HG03139 (cell line): ENCODE data around the gene COL28A1.
"Not testable (repeated sequence)": the region's sequence is repeated elsewhere in the genome, so short reads cannot be mapped to it uniquely, and the experiment has no call there.

ENCODE experiments used
- ATAC-seq: cut with Tn5 transposase; IDR thresholded peaks from one replicate; pipeline ENCODE4 v1.9.1; 2021; ENCODE audit not compliant: unreplicated experiment

The COL28A1 gene

DNA sequence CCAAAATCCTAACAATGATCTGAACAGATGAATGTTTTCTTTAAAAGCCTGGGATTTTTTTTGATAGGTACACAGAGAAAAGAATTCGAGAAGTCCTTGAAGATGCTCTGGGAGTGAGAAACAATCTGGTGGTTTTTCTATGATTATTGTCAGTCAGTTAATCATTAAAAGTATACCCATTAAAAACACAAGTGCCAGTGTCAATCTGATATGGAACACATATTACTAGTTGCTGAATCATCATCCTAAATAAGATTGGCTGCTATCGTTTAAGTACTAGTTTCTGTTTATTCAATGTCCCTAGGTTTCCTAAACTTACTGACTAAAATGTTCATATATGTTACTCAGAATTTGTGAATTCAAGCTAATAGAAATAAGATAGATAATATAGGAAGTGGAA lies 16.1 kb downstream of the COL28A1 start:
- ATAC-seq = no peak

DNA sequence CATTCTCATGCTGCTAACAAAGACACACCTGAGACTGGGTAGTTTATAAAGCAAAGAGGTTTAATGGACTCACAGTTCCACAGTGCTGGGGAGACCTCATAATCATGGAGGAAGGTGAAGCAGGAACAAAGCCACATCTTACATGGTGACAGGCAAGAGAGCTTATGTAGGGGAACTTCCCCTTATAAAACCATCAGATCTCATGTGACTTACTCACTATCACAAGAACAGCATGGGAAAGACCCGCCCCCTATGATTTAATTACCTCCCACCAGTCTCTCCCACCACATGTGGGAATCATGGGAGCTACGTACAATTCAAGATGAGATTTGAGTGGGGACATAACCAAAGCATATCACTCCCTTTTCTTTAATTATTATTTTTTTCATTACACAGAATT lies 16.6 kb downstream of the COL28A1 start:
- no peak for ATAC-seq

DNA sequence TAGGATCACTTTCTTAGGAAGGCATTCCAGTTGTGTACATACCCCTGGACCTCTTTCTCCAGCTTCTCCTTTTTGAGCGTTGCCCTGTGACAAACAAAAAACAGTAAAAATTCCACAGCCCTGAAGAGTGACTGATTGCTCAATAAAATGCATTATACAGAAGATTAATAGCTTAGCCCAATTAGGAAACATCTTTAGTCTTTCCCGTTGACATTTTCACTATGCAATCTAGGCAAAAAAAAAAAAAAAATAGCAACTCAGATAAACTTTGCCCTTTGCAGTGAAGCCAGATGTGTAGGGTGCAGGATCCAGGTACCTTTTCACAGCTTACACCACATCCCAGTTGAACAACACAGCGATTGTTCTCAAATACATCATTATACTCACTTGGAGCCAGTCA lies 17.9 kb downstream of the COL28A1 start:
- ATAC-seq = no peak

DNA sequence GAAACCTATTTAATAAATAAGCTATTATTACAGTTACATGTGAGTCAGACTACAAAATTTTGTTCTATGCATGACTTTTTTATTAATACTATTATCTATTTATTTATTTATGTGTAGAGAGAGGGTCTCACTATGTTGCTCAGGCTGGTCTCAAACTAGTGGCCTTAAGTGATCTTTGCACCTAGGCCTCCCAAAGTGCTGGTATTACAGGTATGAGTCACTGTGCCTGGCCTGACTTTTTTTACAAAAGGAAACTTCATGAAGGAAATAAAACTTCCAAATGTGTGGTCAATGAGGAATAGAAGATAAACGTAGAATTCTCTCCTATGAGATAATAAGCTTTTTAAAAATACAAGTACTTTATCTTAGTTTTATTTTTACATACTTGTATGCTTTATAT lies 19.0 kb downstream of the COL28A1 start:
- ATAC-seq = no peak

DNA sequence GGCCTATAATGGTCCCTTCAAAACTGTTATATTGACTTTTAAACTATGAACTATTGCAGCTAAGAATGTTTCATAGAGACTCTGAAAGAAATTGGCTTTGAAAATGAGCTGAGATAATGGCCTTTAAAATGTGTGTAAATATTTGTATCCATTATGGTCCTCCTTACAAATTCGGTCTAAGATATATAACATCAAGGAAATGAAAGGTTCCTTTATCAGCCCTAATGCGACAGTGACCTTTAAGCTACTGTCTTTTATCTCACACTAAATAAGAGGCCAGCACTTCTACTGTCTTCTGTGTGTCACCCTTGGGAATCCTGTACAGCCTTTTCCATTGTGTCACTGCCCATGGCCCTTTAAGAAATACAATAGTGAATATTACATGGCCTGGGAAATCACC lies 19.5 kb downstream of the COL28A1 start:
- no peak for ATAC-seq

DNA sequence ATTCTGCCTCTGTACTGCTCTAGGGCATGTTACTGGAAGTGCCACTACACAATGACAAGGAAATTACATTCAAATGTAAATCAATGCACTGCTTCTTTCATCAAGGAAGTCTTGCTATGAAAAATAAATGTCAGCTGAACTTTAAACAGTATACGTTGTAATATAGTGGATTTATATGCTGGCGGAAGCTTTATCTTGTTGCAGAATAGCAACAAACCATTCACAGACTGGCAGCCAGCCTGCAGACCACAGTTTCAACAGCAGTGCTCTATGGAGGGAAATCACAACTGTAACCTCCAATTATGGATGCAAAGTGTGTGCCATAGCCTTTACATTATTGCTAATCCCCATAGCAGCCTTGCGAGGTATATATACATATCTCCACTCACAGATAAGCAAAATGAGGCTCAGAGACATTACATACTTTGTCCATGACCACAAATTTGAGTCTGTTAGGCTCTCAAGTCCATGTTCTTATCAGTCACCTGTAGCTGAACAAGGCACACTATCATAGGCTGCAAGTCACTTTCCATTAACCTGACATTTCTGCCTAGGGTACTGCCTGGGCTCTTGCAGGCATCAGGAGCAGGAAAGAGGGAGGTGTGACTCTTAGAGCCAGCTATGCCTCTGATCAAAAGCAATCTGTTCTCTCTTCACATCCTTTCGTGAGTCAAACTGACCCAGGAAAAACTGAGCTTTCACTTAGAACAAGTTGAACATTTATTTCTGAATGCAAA lies 22.6 kb downstream of the COL28A1 start:
- no peak for ATAC-seq

DNA sequence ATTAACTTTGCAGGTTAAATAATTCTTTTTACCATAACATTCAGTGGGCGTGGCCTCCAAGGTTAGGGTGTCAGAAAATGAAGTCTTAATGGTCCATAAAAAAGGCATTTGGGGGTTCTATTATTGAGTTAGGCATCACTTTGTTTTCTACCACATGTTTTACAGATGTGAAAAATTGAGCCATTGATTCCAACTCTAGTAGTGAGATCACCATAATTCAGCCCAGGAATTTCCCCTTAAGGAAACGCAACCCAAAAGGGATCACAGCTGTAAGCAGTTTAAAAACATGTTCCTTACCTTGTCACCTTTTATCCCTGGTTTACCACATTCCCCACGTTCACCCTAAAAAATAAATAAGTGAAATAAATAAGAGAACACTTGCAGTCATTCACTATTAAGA lies 24.9 kb downstream of the COL28A1 start:
- ATAC-seq = no peak

DNA sequence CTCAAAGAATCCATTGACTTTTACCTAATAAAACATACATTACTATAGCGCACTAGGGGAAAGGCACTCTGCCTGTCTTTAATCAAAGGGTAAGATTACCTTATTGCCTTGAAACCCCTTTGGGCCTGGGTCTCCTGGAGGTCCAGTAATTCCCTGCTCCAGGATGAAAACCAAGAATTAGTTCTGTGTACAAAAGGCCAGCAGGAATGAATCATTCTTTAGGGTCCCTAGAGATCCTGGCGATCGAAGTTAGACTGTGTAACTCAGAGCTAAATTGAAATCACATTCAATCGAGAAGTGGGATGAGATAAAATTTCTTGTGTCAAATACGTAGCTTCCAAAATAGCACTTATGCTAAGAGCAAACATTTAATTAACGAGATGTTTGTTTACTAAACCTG lies 29.8 kb downstream of the COL28A1 start:
- no peak for ATAC-seq

DNA sequence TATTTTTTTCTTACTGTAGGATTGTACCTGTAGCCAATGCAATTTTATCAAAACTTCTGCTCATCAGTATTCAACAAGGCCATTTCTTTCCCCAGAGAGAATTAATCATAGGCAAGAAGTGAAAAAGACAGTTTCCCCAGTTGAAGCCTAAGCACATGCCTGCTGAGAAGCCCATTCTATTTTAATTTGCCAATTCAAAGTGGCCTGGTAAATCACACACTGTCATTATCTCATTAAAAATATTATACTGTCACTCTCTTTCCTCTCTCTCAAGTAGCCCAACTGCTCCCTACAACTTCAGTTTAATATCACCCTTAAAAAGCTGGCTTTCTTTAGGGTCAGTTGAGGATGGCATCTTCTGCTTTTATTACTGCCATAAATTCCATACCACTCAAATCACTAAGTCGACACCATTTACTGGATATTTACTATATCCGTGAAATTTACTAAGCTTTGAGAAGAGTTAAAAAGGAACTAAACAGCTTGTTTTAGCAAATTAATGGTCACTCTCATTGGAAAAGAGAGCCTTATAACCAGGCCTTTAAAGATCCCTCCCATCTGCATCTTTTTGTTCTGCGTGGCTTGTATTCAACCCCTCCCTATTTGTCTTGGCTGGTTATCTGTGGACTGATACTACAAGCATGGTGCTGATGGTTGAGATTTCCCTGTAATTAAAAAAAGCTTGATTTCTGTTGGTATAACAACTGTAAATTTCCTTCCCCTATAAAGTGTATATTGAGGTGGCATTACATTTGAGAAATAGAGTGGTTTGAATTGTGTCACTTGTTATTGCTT lies 30.6 kb downstream of the COL28A1 start:
- ATAC-seq = no peak

DNA sequence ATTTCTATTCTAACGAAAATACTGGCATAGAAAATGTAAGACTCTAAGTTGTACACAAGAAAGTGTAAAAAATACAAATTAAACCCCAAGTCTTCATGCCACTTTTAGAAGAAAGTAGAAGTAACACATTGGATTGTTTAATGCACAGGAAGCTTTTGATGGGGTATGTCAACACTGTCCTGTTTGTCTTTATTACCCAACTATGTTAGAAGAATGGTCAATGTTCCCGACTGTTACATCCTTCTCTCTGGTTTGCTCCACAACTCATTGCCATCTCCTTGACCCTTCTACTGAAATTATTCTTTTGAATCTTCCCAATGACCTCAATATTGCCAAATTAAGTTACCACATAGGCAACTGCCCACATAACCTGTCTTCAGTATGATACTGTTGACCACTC lies 35.8 kb downstream of the COL28A1 start:
- no peak for ATAC-seq

DNA sequence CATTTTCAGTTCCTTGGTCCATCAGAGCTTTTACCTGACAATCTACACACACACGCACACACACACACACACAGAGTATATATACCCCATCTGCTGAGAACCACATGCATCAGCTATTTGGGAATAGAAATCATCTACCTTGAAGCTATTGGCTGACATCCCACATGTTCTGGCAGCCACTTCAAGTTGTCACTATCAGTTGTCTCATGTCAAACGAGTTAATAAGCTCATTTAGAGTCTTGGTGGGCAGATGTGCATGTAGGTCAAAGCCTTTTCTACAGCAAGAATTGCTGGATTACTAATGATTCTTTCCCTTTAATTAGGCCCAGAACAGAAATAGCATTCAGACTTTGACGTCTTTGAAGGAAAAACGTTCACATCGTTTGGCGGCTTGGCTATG lies 36.8 kb downstream of the COL28A1 start:
- no peak for ATAC-seq

DNA sequence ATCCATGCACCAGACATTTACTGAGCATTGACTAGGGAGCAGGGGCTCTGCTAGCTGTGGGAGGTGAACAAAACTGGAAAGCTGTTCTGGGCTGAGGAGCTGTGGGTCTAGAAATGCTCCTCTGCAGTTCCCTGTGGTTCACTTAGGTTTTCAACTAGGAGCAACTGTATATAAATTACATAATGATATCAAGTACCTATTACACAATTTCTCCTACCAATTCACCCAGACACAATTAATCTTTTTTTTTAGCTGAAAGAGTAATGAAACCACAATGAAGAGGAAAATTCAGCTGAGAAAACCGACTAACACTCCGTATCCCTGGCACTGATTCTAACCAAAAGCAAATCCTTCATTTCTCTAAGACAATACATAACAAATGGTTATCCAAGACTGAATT lies 39.4 kb downstream of the COL28A1 start:
- no peak for ATAC-seq

DNA sequence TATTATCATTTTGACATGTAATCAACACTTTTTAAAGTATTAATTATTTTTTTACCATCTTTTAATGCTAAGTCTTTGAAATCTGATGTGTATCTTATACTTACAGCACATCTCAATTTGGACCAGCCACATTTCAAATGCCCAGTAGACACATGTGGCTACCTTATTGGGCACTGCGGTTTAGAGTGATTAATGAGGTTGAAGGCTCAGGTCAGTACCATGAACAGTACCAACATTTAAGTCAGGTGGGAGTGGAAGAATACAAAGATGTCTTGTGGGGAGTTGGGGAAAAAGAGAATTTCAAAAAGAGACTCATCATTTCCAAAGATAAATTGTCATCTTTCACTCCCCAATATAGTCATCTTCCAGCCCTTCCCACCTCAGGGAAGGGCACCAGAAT lies 40.5 kb downstream of the COL28A1 start:
- ATAC-seq = no peak

DNA sequence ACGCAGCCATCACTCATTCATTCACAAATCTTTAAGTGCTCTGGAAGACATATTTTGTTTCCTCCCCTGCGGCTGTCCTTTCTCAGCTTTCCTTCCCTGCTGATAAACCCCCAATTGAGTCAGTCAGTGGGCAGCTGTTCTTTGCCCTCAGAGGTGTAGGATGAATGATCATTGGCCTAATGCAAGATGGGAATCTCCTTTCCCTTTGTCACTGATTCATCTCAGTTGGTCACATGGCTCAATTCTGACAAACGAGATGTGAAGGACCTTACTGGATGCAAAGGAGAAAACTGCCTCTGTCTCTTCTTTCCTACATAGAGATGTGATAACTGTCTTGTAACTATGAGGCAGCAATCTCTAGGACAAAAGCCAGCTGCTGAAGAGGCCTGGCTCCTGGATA lies 44.6 kb downstream of the COL28A1 start:
- ATAC-seq = no peak

DNA sequence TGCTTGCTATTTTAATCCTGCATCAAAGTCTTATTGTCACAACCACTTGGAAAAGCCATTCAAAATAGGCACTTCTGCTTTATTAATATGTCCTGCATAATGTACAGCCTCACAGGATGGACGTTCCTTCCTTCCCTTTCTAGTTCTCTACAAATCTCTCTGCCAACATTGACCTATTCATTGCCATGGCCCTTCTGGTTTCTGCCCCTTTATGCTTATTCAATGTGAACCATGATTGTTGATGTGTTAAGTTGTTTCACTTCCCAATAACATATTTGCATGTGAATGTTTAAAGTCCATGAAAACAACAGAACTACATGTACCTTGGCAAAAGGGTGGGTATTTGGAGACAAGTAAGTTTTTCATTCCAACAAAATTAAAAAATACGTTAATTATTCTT lies 45.7 kb downstream of the COL28A1 start:
- no peak for ATAC-seq

DNA sequence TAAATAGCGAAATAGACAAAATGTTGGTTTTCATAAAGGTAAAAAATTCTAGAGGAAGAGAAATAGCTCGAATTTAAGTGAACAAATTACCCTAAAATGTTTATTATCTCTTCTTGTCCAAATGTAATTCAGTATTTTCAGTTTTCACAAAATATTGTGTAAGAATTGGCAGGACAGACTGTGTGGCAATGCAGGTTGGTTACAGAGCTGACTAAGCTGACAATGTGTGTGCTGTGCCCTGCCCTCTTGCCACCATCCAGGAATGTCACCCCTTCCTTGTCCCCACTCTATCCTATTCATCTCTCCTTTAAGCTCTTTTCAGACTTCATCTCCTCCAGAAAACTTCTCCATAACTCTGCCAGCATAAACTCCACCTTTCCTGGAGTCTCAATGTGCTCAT lies 46.1 kb downstream of the COL28A1 start:
- no peak for ATAC-seq

DNA sequence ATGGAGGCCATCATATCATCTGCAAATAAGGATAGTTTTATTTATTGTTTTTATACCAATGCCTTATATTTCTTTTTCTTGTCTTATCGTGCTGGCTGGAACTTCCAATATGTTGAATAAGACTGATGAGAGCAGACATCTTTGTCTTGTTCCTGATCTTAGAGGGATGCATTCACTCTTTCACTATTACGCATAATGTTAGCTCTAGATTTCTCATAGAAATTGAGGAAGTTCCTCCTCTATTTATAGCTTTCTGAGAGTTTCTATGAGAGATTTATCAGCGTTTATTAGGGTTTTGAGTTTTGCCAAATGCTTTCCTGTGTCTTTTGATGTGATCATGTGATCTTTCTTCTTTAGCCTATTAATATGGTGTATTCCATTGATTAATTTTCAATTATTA lies 49.3 kb downstream of the COL28A1 start:
- ATAC-seq = no peak

DNA sequence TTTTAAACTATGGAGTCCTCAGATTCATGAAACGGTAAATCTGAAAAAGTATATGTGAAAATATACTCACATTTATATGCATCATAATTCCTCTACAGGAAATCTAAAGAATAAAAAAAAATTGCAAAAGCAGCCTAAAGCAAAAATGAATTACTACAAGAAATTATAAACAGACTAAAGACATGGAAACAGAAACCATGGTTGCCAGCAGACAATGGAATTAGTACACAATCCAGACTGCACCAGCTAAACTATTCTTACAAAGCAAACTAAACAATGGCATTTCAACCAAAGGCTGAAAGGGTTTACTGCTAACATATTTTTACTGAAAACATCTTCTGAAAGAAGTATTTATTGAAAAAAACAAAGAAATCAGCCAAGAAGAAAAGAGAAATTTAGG lies 51.6 kb downstream of the COL28A1 start:
- ATAC-seq = no peak

DNA sequence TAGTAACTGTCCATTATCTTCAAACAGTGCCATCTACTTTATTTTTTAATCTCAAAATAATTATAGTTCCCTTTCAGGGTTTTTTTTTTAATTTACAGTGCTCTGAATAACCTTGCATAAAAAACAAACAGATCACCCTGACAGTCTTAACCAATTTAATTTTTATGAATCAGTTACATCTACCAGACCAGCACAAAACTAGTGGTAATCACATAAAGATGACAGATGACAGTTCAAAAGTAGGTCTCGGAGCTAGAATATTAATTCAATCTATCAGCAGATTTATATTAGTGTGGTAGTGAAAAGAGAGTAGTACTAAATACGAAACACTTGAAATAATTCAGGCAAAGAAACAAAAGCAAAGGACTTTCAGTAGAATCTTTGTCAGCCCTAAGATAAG lies 53.9 kb downstream of the COL28A1 start:
- ATAC-seq = no peak

DNA sequence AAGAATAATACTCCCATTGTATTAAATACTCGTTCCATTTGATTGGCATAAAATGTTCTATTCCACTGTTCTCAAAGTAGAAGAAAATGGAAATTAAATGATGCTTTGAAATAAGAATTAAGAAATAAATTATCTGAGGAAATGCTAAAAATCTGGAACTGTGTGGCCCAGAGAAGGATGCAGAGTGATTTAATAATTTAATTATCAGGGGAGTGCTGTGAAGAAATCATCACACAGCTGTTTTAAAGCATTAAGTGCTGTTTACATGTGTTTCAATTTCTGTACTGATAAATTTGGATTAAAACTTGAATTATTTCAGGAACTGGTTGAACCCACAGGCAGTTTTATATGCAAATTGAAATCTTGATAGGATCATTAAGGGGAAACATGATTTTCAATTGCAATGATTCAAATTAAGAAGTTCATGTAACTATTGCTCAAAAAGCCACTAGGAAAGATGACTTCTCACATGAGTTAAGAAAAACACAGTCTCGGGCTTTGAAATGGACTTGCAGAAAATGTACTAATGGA lies 56.3 kb downstream of the COL28A1 start:
- no peak for ATAC-seq

DNA sequence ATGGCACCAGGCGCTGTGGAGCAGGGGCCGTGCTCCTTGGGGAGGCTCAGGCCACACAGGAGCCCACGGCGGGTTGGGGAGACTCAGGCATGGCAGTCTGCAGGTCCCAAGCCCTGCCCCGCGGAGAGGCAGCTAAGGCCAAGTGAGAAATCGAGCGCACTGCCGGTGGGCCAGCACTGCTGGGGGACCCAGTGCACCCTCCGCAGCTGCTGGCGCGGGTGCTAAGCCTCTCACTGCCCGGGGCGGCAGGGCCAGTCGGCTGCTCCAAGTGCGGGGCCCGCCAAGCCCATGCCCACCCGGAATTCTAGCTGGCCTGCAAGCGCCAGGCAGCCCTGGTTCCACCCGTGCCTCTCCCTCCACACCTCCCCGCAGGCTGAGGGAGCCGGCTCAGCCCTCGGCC lies 57.1 kb downstream of the COL28A1 start:
- ATAC-seq = no peak

DNA sequence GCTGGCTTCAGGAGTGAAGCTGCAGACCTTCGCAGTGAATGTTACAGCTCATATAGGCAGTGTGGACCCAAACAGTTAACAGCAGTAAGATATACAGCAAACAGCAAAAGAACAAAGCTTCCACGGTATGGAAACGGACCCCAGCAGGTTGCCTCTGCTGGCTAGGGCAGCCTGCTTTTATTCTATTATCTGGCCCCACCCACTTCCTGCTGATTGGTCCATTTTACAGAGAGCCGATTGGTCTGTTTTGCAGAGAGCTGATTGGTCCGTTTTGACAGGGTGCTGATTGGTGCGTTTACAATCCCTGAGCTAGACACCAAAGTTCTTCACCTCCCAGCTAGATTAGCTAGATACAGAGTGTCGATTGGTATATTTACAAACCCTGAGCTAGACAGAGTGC lies 58.0 kb downstream of the COL28A1 start:
- not testable (repeated sequence) for ATAC-seq
